A673 (cell line): ENCODE measurements around the gene COPRS. TPM values are rescaled to one million over a fixed set of nuclear protein-coding genes. Genes with fewer than 3 reads are reported as not detected.
A peak's percentile ranks its signal among the peaks of the same experiment; 100 is the strongest.

Experiments
- BruUV-seq: library from RNA; stranded (reverse); fragments of 400-500 nt; replicated peaks from 2 replicates; lab custom pipeline; 2021; lab: Mats Ljungman, UMichigan
- CTCF ChIA-PET: fragments of 300-600 bp; sonication (Branson Sonifier 250); formaldehyde crosslinking; loops from one replicate; lab custom pipeline; 2022; ENCODE audit warnings: antibody characterized with exemption; lab: Charles Lee
- POLR2A ChIA-PET: fragments of 300-600 bp; sonication (Branson Sonifier 250); formaldehyde crosslinking; loops from one replicate; lab custom pipeline; 2022; ENCODE audit warnings: antibody characterized with exemption; ENCODE audit not compliant: low non-redundant PET; lab: Charles Lee
- DNase-seq: peaks from one replicate; pipeline ENCODE4 v3.0.0-alpha.2; 2015; ENCODE audit warnings: low spot score
- H3K27ac ChIP-seq: fragments of 200-600 bp; sonication (generic); 2 replicates; pipeline ENCODE4 v1.5.1; 2016; ENCODE audit warnings: mixed run types, low read depth, mild to moderate bottlenecking, mixed read lengths, antibody characterized with exemption, low read length; ENCODE audit not compliant: poor library complexity, severe bottlenecking
- H3K27me3 ChIP-seq: fragments of 200-600 bp; sonication (generic); replicated peaks from 2 replicates; pipeline ENCODE4 v1.6.1; 2017; ENCODE audit warnings: mixed run types, low read depth, mild to moderate bottlenecking, mixed read lengths, antibody characterized with exemption, low read length; ENCODE audit not compliant: insufficient read depth, poor library complexity
- H3K36me3 ChIP-seq: fragments of 200-600 bp; sonication (generic); 2 replicates; pipeline ENCODE4 v1.6.1; 2016; ENCODE audit warnings: mixed run types, mild to moderate bottlenecking, mixed read lengths, antibody characterized with exemption, low read length; ENCODE audit not compliant: insufficient read depth, poor library complexity, severe bottlenecking
- H3K4me1 ChIP-seq: fragments of 200-600 bp; sonication (generic); 2 replicates; pipeline ENCODE4 v1.6.1; 2017; ENCODE audit warnings: mixed run types, mild to moderate bottlenecking, mixed read lengths, antibody characterized with exemption, low read length; ENCODE audit not compliant: insufficient read depth, poor library complexity, severe bottlenecking
- H3K4me3 ChIP-seq: fragments of 200-600 bp; sonication (generic); 2 replicates; pipeline ENCODE4 v1.5.1; 2016; ENCODE audit warnings: low read depth, mixed run types, mild to moderate bottlenecking, mixed read lengths, low read length; ENCODE audit not compliant: poor library complexity, severe bottlenecking
- H3K9me3 ChIP-seq: fragments of 200-600 bp; sonication (generic); 2 replicates; pipeline ENCODE4 v1.6.1; 2016; ENCODE audit warnings: mixed run types, low read depth, mild to moderate bottlenecking, mixed read lengths, antibody characterized with exemption, low read length; ENCODE audit not compliant: poor library complexity, severe bottlenecking
- CTCF ChIP-seq: fragments of 300-800, 200-600 bp; sonication (generic); conservative IDR thresholded peaks from 2 replicates; pipeline ENCODE4 v1.5.1; 2017; ENCODE audit warnings: low read depth, mild to moderate bottlenecking, antibody characterized with exemption, low read length, moderate library complexity, mixed read lengths
- EZH2 ChIP-seq: fragments of 200-600 bp; sonication (generic); IDR thresholded peaks from 2 replicates; pipeline ENCODE4 v1.6.1; 2017; ENCODE audit warnings: borderline replicate concordance, low read depth, mild to moderate bottlenecking, mixed read lengths, antibody characterized with exemption, low read length; ENCODE audit not compliant: poor library complexity, severe bottlenecking
- intact Hi-C: fragments of 100-400 bp; cut with micrococcal nuclease; formaldehyde crosslinking; loops from one replicate; pipeline ENCODE4 v1.10.0; 2022; ENCODE audit not compliant: unreplicated experiment
- total RNA-seq: library from RNA; stranded (reverse); gene quantifications from 2 replicates; pipeline ENCODE4 v1.2.3, GENCODE V29; 2021

The COPRS gene
- total RNA-seq, 1 experiment from 2014 or later: 33.3 TPM

- ChIA-PET POLR2A (no interaction called here), CTCF (no interaction called here)
- intact Hi-C loops: no loop called here
- no peaks in the 10 kb centered on the region for H3K9me3 ChIP-seq
- no peak overlapping the region for H3K27ac ChIP-seq
- H3K4me3 ChIP-seq: no peak overlapping the region
- no peaks in the 10 kb centered on the region for H3K4me1 ChIP-seq
- BruUV-seq: no TSS peak
- no peak for DNase-seq
- H3K36me3 ChIP-seq: no peaks in the 10 kb centered on the region
- H3K27me3 ChIP-seq: no peaks in the 10 kb centered on the region
- no peak for TF ChIP-seq CTCF
- TF ChIP-seq EZH2: no peak
These were observed 32.9 kb downstream of the COPRS start for GRCh38 chr17:31825961-31826691.

- peak; percentile 8 for DNase-seq
- H3K36me3 ChIP-seq: no peaks in the 10 kb centered on the region
- CTCF ChIA-PET: no interaction called here
- intact Hi-C loops: no loop called here
- no peak for TF ChIP-seq EZH2
- TF ChIP-seq CTCF: no peak
- no peaks in the 10 kb centered on the region for H3K9me3 ChIP-seq
- no TSS peak for BruUV-seq
- H3K27me3 ChIP-seq: no peaks in the 10 kb centered on the region
- no peak overlapping the region for H3K27ac ChIP-seq
- POLR2A ChIA-PET: no interaction called here
- no peaks in the 10 kb centered on the region for H3K4me1 ChIP-seq
- H3K4me3 ChIP-seq: no peak overlapping the region
These were observed 34.2 kb downstream of the COPRS start for GRCh38 chr17:31824766-31825360.

DNA sequence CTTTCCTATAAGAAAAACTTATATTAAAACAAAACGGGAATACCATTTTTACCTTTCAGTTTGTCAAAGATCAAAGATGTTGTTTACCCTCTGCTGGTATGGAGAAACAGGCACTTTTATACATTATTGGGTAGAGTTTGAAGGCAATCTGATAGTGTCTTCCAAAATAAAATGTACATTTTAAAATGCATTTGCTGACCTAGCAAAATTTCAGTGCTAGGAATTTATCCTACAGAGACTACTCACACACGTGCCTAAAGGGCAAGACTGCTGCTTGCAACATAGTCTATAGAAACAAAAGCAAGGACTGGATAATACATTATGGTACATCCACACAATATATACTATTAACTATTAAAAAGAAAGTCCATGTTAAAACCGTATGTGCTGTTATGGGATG lies 36.0 kb downstream of the COPRS start:
- Histone ChIP-seq H3K27ac (no peak overlapping the region), H3K9me3 (no peaks in the 10 kb centered on the region), H3K4me1 (no peaks in the 10 kb centered on the region), H3K36me3 (no peaks in the 10 kb centered on the region), H3K27me3 (no peaks in the 10 kb centered on the region), H3K4me3 (no peak overlapping the region)
- intact Hi-C loops: no loop called here
- CTCF ChIA-PET: no interaction called here
- POLR2A ChIA-PET: no interaction called here
- DNase-seq: no peak
- BruUV-seq: no TSS peak
- TF ChIP-seq EZH2: no peak
- no peak for TF ChIP-seq CTCF
